H9 (cell line): ENCODE data around the gene FAM43A. TPM values are rescaled to one million over a fixed set of nuclear protein-coding genes. Genes with fewer than 3 reads are reported as not detected.

ENCODE experiments used
- DNase-seq: peaks from one replicate; pipeline ENCODE4 v3.0.0-alpha.2; 2017
- H2AFZ ChIP-seq: one replicate; pipeline ENCODE4 v1.6.1; 2013; ENCODE audit warnings: mild to moderate bottlenecking, low read length, control low read depth, moderate library complexity
- H2AK5ac ChIP-seq: 2 replicates; pipeline ENCODE4 v1.6.1; 2013; ENCODE audit warnings: low read length, control low read depth, mixed read lengths; ENCODE audit not compliant: insufficient read length
- H2BK120ac ChIP-seq: one replicate; pipeline ENCODE4 v1.6.1; 2013; ENCODE audit warnings: low read depth, mild to moderate bottlenecking, low read length, control low read depth, inconsistent platforms; ENCODE audit not compliant: poor library complexity, severe bottlenecking
- H2BK12ac ChIP-seq: 2 replicates; pipeline ENCODE4 v1.6.1; 2013; ENCODE audit warnings: low read length, control low read depth, mixed read lengths, low read depth; ENCODE audit not compliant: insufficient read length
- H2BK15ac ChIP-seq: 2 replicates; pipeline ENCODE4 v1.6.1; 2013; ENCODE audit warnings: low read depth, low read length, control low read depth
- H2BK20ac ChIP-seq: one replicate; pipeline ENCODE4 v1.6.1; 2013; ENCODE audit warnings: low read depth, mild to moderate bottlenecking, low read length, control low read depth, inconsistent platforms; ENCODE audit not compliant: poor library complexity, severe bottlenecking
- H2BK5ac ChIP-seq: 2 replicates; pipeline ENCODE4 v1.6.1; 2013; ENCODE audit warnings: low read length, control low read depth, mixed read lengths; ENCODE audit not compliant: insufficient read length
- H3K14ac ChIP-seq: 2 replicates; pipeline ENCODE4 v1.6.1; 2013; ENCODE audit warnings: low read length, control low read depth; ENCODE audit not compliant: insufficient read depth
- H3K18ac ChIP-seq: 2 replicates; pipeline ENCODE4 v1.6.1; 2013; ENCODE audit warnings: low read depth, mild to moderate bottlenecking, mixed read lengths, low read length, control low read depth; ENCODE audit not compliant: insufficient read length
- H3K23ac ChIP-seq: 2 replicates; pipeline ENCODE4 v1.6.1; 2013; ENCODE audit warnings: low read length, control low read depth, mixed read lengths, low read depth; ENCODE audit not compliant: insufficient read length
- H3K23me2 ChIP-seq: 2 replicates; pipeline ENCODE4 v1.6.1; 2013; ENCODE audit warnings: low read depth, mild to moderate bottlenecking, mixed read lengths, low read length, control low read depth; ENCODE audit not compliant: insufficient read length, poor library complexity, severe bottlenecking
- H3K27ac ChIP-seq: 2 replicates; pipeline ENCODE4 v1.5.1; 2013; ENCODE audit warnings: low read length, control low read depth, mixed read lengths, low read depth; ENCODE audit not compliant: insufficient read length
- H3K27me3 ChIP-seq: 2 replicates; pipeline ENCODE4 v1.6.1; 2013; ENCODE audit warnings: low read length, control low read depth, inconsistent platforms; ENCODE audit not compliant: insufficient read depth
- H3K4ac ChIP-seq: 2 replicates; pipeline ENCODE4 v1.6.1; 2013; ENCODE audit warnings: low read depth, mild to moderate bottlenecking, control low read depth, inconsistent platforms, low read length, moderate library complexity
- H3K4me1 ChIP-seq: 2 replicates; pipeline ENCODE4 v1.6.1; 2013; ENCODE audit warnings: low read length, control low read depth, inconsistent platforms; ENCODE audit not compliant: insufficient read depth
- H3K4me2 ChIP-seq: 2 replicates; pipeline ENCODE4 v1.6.1; 2013; ENCODE audit warnings: low read length, control low read depth, mixed read lengths; ENCODE audit not compliant: insufficient read length, insufficient read depth
- H3K56ac ChIP-seq: 2 replicates; pipeline ENCODE4 v1.6.1; 2013; ENCODE audit warnings: low read depth, mild to moderate bottlenecking, mixed read lengths, low read length, control low read depth; ENCODE audit not compliant: insufficient read length
- H3K79me1 ChIP-seq: 2 replicates; pipeline ENCODE4 v1.6.1; 2013; ENCODE audit warnings: low read depth, mild to moderate bottlenecking, moderate library complexity, low read length, control low read depth, inconsistent platforms; ENCODE audit not compliant: insufficient read depth, poor library complexity, severe bottlenecking
- H3K79me2 ChIP-seq: 2 replicates; pipeline ENCODE4 v1.6.1; 2013; ENCODE audit warnings: low read length, control low read depth, inconsistent platforms; ENCODE audit not compliant: insufficient read depth
- H3K9ac ChIP-seq: 2 replicates; pipeline ENCODE4 v1.6.1; 2013; ENCODE audit warnings: low read length, control low read depth, mixed read lengths; ENCODE audit not compliant: insufficient read length; ENCODE audit errors: extremely low read depth
- H3K9me3 ChIP-seq: one replicate; pipeline ENCODE4 v1.6.1; 2013; ENCODE audit warnings: low read depth, low read length, inconsistent platforms; ENCODE audit not compliant: control insufficient read depth
- H3T11ph ChIP-seq: one replicate; pipeline ENCODE4 v1.6.1; 2013; ENCODE audit warnings: mild to moderate bottlenecking, low read length, control low read depth, inconsistent platforms
- H4K20me1 ChIP-seq: one replicate; pipeline ENCODE4 v1.6.1; 2013; ENCODE audit not compliant: control insufficient read depth, insufficient read length, insufficient read depth
- H4K5ac ChIP-seq: 2 replicates; pipeline ENCODE4 v1.6.1; 2013; ENCODE audit warnings: low read depth, mild to moderate bottlenecking, mixed read lengths, low read length, control low read depth; ENCODE audit not compliant: insufficient read length
- H4K8ac ChIP-seq: replicated peaks from 2 replicates; pipeline ENCODE4 v1.6.1; 2013; ENCODE audit warnings: low read length, control low read depth, mixed read lengths, low read depth; ENCODE audit not compliant: insufficient read length
- H4K91ac ChIP-seq: 2 replicates; pipeline ENCODE4 v1.6.1; 2013; ENCODE audit warnings: low read depth, mild to moderate bottlenecking, moderate library complexity, mixed read lengths, low read length, control low read depth; ENCODE audit not compliant: insufficient read length
- H3K27ac Mint-ChIP-seq, 3 experiments: 2 replicates in 2 of 3; 3 replicates in 1 of 3; pipeline ENCODE4 v1.8.0; 2020 to 2021; ENCODE audit warnings: mixed read lengths in 3 of 3, mild to moderate bottlenecking in 1 of 3, moderate library complexity in 1 of 3
- H3K27me3 Mint-ChIP-seq: 2 replicates; pipeline ENCODE4 v1.8.0; 2021; ENCODE audit warnings: low read depth, mild to moderate bottlenecking, moderate library complexity, mixed read lengths
- H3K36me3 Mint-ChIP-seq, 3 experiments: 2 replicates in 2 of 3; 3 replicates in 1 of 3; pipeline ENCODE4 v1.8.0; 2020 to 2021; ENCODE audit warnings: low read depth in 3 of 3, mixed read lengths in 3 of 3; ENCODE audit not compliant: insufficient read depth in 1 of 3
- H3K4me1 Mint-ChIP-seq, 2 experiments: 2 replicates each; pipeline ENCODE4 v1.8.0; 2020; ENCODE audit warnings: mixed read lengths in 2 of 2
- H3K4me3 Mint-ChIP-seq, 2 experiments: 2 replicates in 1 of 2; 3 replicates in 1 of 2; pipeline ENCODE4 v1.8.0; 2020 to 2021; ENCODE audit warnings: mild to moderate bottlenecking in 2 of 2, mixed read lengths in 2 of 2, moderate library complexity in 1 of 2
- H3K9me3 Mint-ChIP-seq, 2 experiments: 2 replicates in 1 of 2; 3 replicates in 1 of 2; pipeline ENCODE4 v1.8.0; 2020; ENCODE audit warnings: mild to moderate bottlenecking in 2 of 2, mixed read lengths in 2 of 2, moderate library complexity in 1 of 2
- WGBS: extraction: QIAGEN DNeasy Blood & Tissue Kit; methylation state at CpG from one replicate; pipeline ENCODE4 v1.1.7; 2013; ENCODE audit warnings: missing lambda C conversion rate, low lambda C conversion rate, mixed read lengths; ENCODE audit not compliant: insufficient read length; ENCODE audit errors: extremely low coverage; 5-methylcytosine and 5-hydroxymethylcytosine counted together
- total RNA-seq: library from RNA; stranded (reverse); gene quantifications from 2 replicates; pipeline ENCODE4 v1.2.1, GENCODE V29; 2021
- TF ChIP-seq, protein P1 (sequence below): fragments of 200-600 bp; sonication (generic); conservative IDR thresholded peaks from 3 replicates; pipeline ENCODE4 v1.8.0; 2021; ENCODE audit warnings: antibody characterized with exemption, mild to moderate bottlenecking

The FAM43A gene
- total RNA-seq, 1 experiment from 2014 or later = 2.7 TPM

GRCh38 chr3:194659778-194660177, 25.9 kb upstream of the FAM43A start:
- H3K79me1 ChIP-seq = no peaks in the 10 kb centered on the region
- H3K4me1 Mint-ChIP-seq = peaks cover 0 to 4% of the 10 kb centered on the region in 2 experiments; a peak in 2 of 4 replicates
- H2BK12ac ChIP-seq = no peak overlapping the region
- H3K18ac ChIP-seq = no peak overlapping the region
- no peaks in the 10 kb centered on the region for H3K9me3 ChIP-seq
- no peaks in the 10 kb centered on the region for H4K20me1 ChIP-seq
- WGBS = no CpG with 5 or more reads among the region's 7 CpGs
- H3K9ac ChIP-seq = no peak overlapping the region
- no peak overlapping the region for H4K8ac ChIP-seq
- no peak overlapping the region for H3K56ac ChIP-seq
- no peak overlapping the region for H3K14ac ChIP-seq
- H4K5ac ChIP-seq = no peak overlapping the region
- TF ChIP-seq, protein P1, sequence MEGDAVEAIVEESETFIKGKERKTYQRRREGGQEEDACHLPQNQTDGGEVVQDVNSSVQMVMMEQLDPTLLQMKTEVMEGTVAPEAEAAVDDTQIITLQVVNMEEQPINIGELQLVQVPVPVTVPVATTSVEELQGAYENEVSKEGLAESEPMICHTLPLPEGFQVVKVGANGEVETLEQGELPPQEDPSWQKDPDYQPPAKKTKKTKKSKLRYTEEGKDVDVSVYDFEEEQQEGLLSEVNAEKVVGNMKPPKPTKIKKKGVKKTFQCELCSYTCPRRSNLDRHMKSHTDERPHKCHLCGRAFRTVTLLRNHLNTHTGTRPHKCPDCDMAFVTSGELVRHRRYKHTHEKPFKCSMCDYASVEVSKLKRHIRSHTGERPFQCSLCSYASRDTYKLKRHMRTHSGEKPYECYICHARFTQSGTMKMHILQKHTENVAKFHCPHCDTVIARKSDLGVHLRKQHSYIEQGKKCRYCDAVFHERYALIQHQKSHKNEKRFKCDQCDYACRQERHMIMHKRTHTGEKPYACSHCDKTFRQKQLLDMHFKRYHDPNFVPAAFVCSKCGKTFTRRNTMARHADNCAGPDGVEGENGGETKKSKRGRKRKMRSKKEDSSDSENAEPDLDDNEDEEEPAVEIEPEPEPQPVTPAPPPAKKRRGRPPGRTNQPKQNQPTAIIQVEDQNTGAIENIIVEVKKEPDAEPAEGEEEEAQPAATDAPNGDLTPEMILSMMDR = no peak
- H3K23ac ChIP-seq = no peak overlapping the region
- H2AFZ ChIP-seq = no peak overlapping the region
- no peak overlapping the region for H3K4me2 ChIP-seq
- no peaks in the 10 kb centered on the region for H3K4me1 ChIP-seq
- H2BK20ac ChIP-seq = no peak overlapping the region
- DNase-seq = no peak
- no peak overlapping the region for H3K4ac ChIP-seq
- H3K79me2 ChIP-seq = no peaks in the 10 kb centered on the region; the same call in 1 of the 2 replicates
- H2BK120ac ChIP-seq = no peak overlapping the region
- H2AK5ac ChIP-seq = no peak overlapping the region
- no peak overlapping the region for H3T11ph ChIP-seq
- no peaks in the 10 kb centered on the region for H3K23me2 ChIP-seq
- H3K27ac Mint-ChIP-seq = no peak overlapping the region
- H3K36me3 Mint-ChIP-seq = peaks cover 19 to 68% (median 36%) of the 10 kb centered on the region in 3 experiments; a peak in 6 of 7 replicates
- no peak overlapping the region for H3K27ac ChIP-seq
- H2BK5ac ChIP-seq = no peak overlapping the region
- no peak overlapping the region for H4K91ac ChIP-seq
- no peaks in the 10 kb centered on the region for H3K27me3 ChIP-seq
- H3K9me3 Mint-ChIP-seq = no peaks in the 10 kb centered on the region; a peak in 1 of 5 replicates
- no peaks in the 10 kb centered on the region for H3K27me3 Mint-ChIP-seq
- no peak overlapping the region for H2BK15ac ChIP-seq
- H3K4me3 Mint-ChIP-seq = no peak overlapping the region
